H1 (cell line): ENCODE measurements around the gene ZNF525. TPM values are rescaled to one million over a fixed set of nuclear protein-coding genes. Genes with fewer than 3 reads are reported as not detected.

ENCODE experiments used
- CTCF ChIA-PET: fragments of 300-600 bp; sonication (Branson Sonifier 250); formaldehyde crosslinking; loops from one replicate; lab custom pipeline; 2021; ENCODE audit not compliant: partially characterized antibody; lab: Charles Lee
- POLR2A ChIA-PET: fragments of 300-600 bp; sonication (Branson Sonifier 250); formaldehyde crosslinking; loops from one replicate; lab custom pipeline; 2021; ENCODE audit warnings: inconsistent platforms; ENCODE audit not compliant: partially characterized antibody; lab: Charles Lee
- DNase-seq, 2 experiments: peaks; one replicate each; pipeline versions ENCODE4 v3.0.0 to v3.0.0-alpha.2; 2010 to 2022; ENCODE audit warnings: low spot score in 2 of 2, low read depth in 1 of 2, mixed read lengths in 1 of 2
- FAIRE-seq: peaks from 2 replicates; lab custom pipeline; 2011; peaks lifted over from hg19 to GRCh38; lab: Jason Lieb, UNC
- H2AFZ ChIP-seq: 2 replicates; pipeline ENCODE4 v1.8.1; 2012; ENCODE audit warnings: low read length, inconsistent platforms
- H2AK5ac ChIP-seq: 2 replicates; pipeline ENCODE4 v1.6.1; 2013; ENCODE audit warnings: low read depth, low read length
- H2BK120ac ChIP-seq: replicated peaks from 2 replicates; pipeline ENCODE3; 2013; ENCODE audit warnings: low read depth, low read length, inconsistent platforms
- H2BK12ac ChIP-seq: 2 replicates; pipeline ENCODE4 v1.6.1; 2013; ENCODE audit warnings: low read depth, low read length
- H2BK15ac ChIP-seq: 2 replicates; pipeline ENCODE4 v1.6.1; 2013; ENCODE audit warnings: low read length
- H2BK20ac ChIP-seq: 2 replicates; pipeline ENCODE4 v1.6.1; 2013; ENCODE audit warnings: low read length
- H2BK5ac ChIP-seq: 2 replicates; pipeline ENCODE4 v1.6.1; 2013; ENCODE audit warnings: low read depth, low read length
- H3K14ac ChIP-seq: 2 replicates; pipeline ENCODE4 v1.6.1; 2013; ENCODE audit warnings: inconsistent platforms; ENCODE audit not compliant: insufficient read length
- H3K18ac ChIP-seq: 2 replicates; pipeline ENCODE4 v1.6.1; 2013; ENCODE audit warnings: low read length; ENCODE audit errors: extremely low read depth
- H3K23ac ChIP-seq: 2 replicates; pipeline ENCODE4 v1.6.1; 2013; ENCODE audit warnings: inconsistent platforms; ENCODE audit not compliant: insufficient read length
- H3K23me2 ChIP-seq: 2 replicates; pipeline ENCODE4 v1.6.1; 2013; ENCODE audit warnings: low read depth, low read length
- H3K27ac ChIP-seq: 2 replicates; pipeline ENCODE4 v1.6.1; 2011; ENCODE audit warnings: low read depth, low read length, inconsistent platforms
- H3K27me3 ChIP-seq, 4 experiments: replicated peaks in 1 of 4; 1 replicate in 1 of 4; 2 replicates in 3 of 4; pipeline versions ENCODE4 v1.6.1 to v1.8.1; 2011 to 2013; ENCODE audit warnings: low read length in 3 of 4, mild to moderate bottlenecking in 3 of 4, inconsistent platforms in 2 of 4, mixed read lengths in 2 of 4, moderate library complexity in 1 of 4; ENCODE audit not compliant: control insufficient read depth in 3 of 4, insufficient read depth in 3 of 4; ENCODE audit errors: extremely low read depth in 1 of 4
- H3K36me3 ChIP-seq, 4 experiments: 2 replicates each; pipeline versions ENCODE4 v1.6.1 to v1.8.1; 2011 to 2013; ENCODE audit warnings: mild to moderate bottlenecking in 4 of 4, low read length in 3 of 4, moderate library complexity in 2 of 4, control low read depth in 1 of 4, inconsistent platforms in 1 of 4; ENCODE audit not compliant: insufficient read depth in 4 of 4, control insufficient read depth in 2 of 4
- H3K4ac ChIP-seq: replicated peaks from 2 replicates; pipeline ENCODE3; 2013; ENCODE audit warnings: low read length, low read depth, mixed read lengths, inconsistent platforms; ENCODE audit not compliant: insufficient read length
- H3K4me1 ChIP-seq, 4 experiments: replicated peaks in 1 of 4; 1 replicate in 1 of 4; 2 replicates in 3 of 4; pipeline versions ENCODE4 v1.6.1 to v1.8.1; 2011 to 2013; ENCODE audit warnings: low read length in 3 of 4, inconsistent platforms in 2 of 4, mixed read lengths in 1 of 4; ENCODE audit not compliant: insufficient read depth in 4 of 4, control insufficient read depth in 3 of 4
- H3K4me2 ChIP-seq, 2 experiments: 2 replicates each; pipeline versions ENCODE4 v1.6.1 to v1.8.1; 2011 to 2013; ENCODE audit warnings: low read depth in 2 of 2, low read length in 2 of 2, control low read depth in 1 of 2, inconsistent platforms in 1 of 2, mild to moderate bottlenecking in 1 of 2; ENCODE audit not compliant: insufficient read depth in 1 of 2
- H3K4me3 ChIP-seq, 4 experiments: fragments of 200-600, 300-600 bp in 1 of 4; sonication (generic), shearing (Covaris generic), sonication (Bioruptor Twin) in 1 of 4; 2 replicates each; pipeline versions ENCODE4 v1.5.1 to v1.8.1; 2011 to 2016; ENCODE audit warnings: low read length in 4 of 4, low read depth in 3 of 4, control low read depth in 2 of 4, inconsistent platforms in 2 of 4, mild to moderate bottlenecking in 2 of 4, mixed read lengths in 1 of 4, moderate library complexity in 1 of 4; ENCODE audit not compliant: insufficient read depth in 2 of 4; ENCODE audit errors: extremely low read depth in 1 of 4
- H3K56ac ChIP-seq: replicated peaks from 2 replicates; pipeline ENCODE3; 2013; ENCODE audit warnings: low read depth, mild to moderate bottlenecking, mixed read lengths, low read length, inconsistent platforms; ENCODE audit not compliant: insufficient read length
- H3K79me1 ChIP-seq: 2 replicates; pipeline ENCODE4 v1.6.1; 2013; ENCODE audit warnings: low read depth, low read length, control low read depth
- H3K79me2 ChIP-seq, 2 experiments: 2 replicates each; pipeline versions ENCODE4 v1.6.1 to v1.8.1; 2012 to 2013; ENCODE audit warnings: low read length in 2 of 2, mild to moderate bottlenecking in 2 of 2, inconsistent platforms in 1 of 2; ENCODE audit not compliant: insufficient read depth in 2 of 2, control insufficient read depth in 1 of 2
- H3K9ac ChIP-seq, 4 experiments: replicated peaks in 1 of 4; 1 replicate in 1 of 4; 2 replicates in 3 of 4; pipeline versions ENCODE4 v1.6.1 to v1.8.1; 2011 to 2013; ENCODE audit warnings: low read depth in 3 of 4, low read length in 3 of 4, control low read depth in 2 of 4, mild to moderate bottlenecking in 2 of 4, moderate library complexity in 2 of 4, inconsistent platforms in 1 of 4; ENCODE audit errors: extremely low read depth in 1 of 4
- H3K9me3 ChIP-seq, 2 experiments: 2 replicates each; pipeline versions ENCODE4 v1.6.1 to v1.8.1; 2012 to 2013; ENCODE audit warnings: mild to moderate bottlenecking in 2 of 2, moderate library complexity in 2 of 2, control low read depth in 1 of 2, inconsistent platforms in 1 of 2, low read depth in 1 of 2, low read length in 1 of 2, mixed read lengths in 1 of 2; ENCODE audit not compliant: insufficient read depth in 2 of 2
- H4K20me1 ChIP-seq, 2 experiments: replicated peaks in 1 of 2; 2 replicates each; pipeline versions ENCODE3 to v1.8.1; 2011 to 2013; ENCODE audit warnings: inconsistent platforms in 2 of 2, low read length in 2 of 2, mild to moderate bottlenecking in 1 of 2; ENCODE audit not compliant: insufficient read depth in 2 of 2, control insufficient read depth in 1 of 2
- H4K5ac ChIP-seq: 2 replicates; pipeline ENCODE4 v1.6.1; 2013; ENCODE audit warnings: low read length, low read depth, mixed read lengths, inconsistent platforms; ENCODE audit not compliant: insufficient read length
- H4K8ac ChIP-seq: 2 replicates; pipeline ENCODE4 v1.8.0; 2013; ENCODE audit warnings: mild to moderate bottlenecking, moderate library complexity, low read length, inconsistent platforms; ENCODE audit not compliant: insufficient read depth; ENCODE audit errors: extremely low read depth
- H4K91ac ChIP-seq: replicated peaks from 2 replicates; pipeline ENCODE3; 2013; ENCODE audit warnings: low read length, mixed read lengths, inconsistent platforms; ENCODE audit not compliant: insufficient read length
- HDAC2 ChIP-seq, 2 experiments: fragments of 300-600 bp in 1 of 2; sonication (generic) in 1 of 2; IDR thresholded peaks; 2 replicates each; pipeline ENCODE4 v1.6.1; 2011 to 2012; ENCODE audit warnings: low read depth in 2 of 2, low read length in 2 of 2, mild to moderate bottlenecking in 2 of 2, moderate library complexity in 2 of 2, borderline replicate concordance in 1 of 2, inconsistent platforms in 1 of 2
- KDM4A ChIP-seq: IDR thresholded peaks from one replicate; pipeline ENCODE4 v1.7.1; 2012; ENCODE audit warnings: low read depth, mild to moderate bottlenecking, moderate library complexity, low read length, inconsistent platforms; ENCODE audit not compliant: severe bottlenecking
- POU5F1 ChIP-seq: IDR thresholded peaks from 2 replicates; pipeline ENCODE4 v1.6.1; 2011; ENCODE audit warnings: low read depth, mild to moderate bottlenecking, low read length, moderate library complexity
- WGBS, 2 experiments: shearing (Covaris generic) in 1 of 2; methylation state at CpG; one replicate each; pipeline versions ENCODE4 v1.1.6 to v1.1.7; 2013 to 2015; ENCODE audit warnings: low lambda C conversion rate in 2 of 2, mixed read lengths in 2 of 2, inconsistent platforms in 1 of 2, low coverage in 1 of 2, missing lambda C conversion rate in 1 of 2; ENCODE audit not compliant: insufficient replicate concordance in 2 of 2, insufficient coverage in 1 of 2, insufficient read length in 1 of 2; ENCODE audit errors: extremely low coverage in 1 of 2, missing lambda C conversion rate in 1 of 2; 5-methylcytosine and 5-hydroxymethylcytosine counted together
- polyA plus RNA-seq, 7 experiments: library from polyadenylated mRNA; depleted of rRNA in 3 of 7; stranded (reverse) in 5 of 7; unstranded in 2 of 7; fragments of >200 nt in 5 of 7; fragments of 200-250 nt in 2 of 7; gene quantifications; 1 replicate in 5 of 7; 2 replicates in 1 of 7; 4 replicates in 1 of 7; pipeline versions ENCODE4 v1.2.1 to v1.2.3, GENCODE V29; 2011 to 2013; ENCODE audit warnings: missing spikeins in 2 of 7, mixed read lengths in 2 of 7
- total RNA-seq: library from RNA; stranded (reverse); fragmentation: NEBNext Ultra II Directional; extraction: Animal tissue kit (Norgen Biotek cat#: 25700); gene quantifications from 2 replicates; pipeline ENCODE4 v1.2.1, GENCODE V29; 2021

Gene ZNF525
- total and polyA plus RNA-seq, 2 of the 8 experiments (the other 6 are each of a cell fraction or from before 2014, with no cell fraction given): 8.2 to 63.4 TPM

DNA sequence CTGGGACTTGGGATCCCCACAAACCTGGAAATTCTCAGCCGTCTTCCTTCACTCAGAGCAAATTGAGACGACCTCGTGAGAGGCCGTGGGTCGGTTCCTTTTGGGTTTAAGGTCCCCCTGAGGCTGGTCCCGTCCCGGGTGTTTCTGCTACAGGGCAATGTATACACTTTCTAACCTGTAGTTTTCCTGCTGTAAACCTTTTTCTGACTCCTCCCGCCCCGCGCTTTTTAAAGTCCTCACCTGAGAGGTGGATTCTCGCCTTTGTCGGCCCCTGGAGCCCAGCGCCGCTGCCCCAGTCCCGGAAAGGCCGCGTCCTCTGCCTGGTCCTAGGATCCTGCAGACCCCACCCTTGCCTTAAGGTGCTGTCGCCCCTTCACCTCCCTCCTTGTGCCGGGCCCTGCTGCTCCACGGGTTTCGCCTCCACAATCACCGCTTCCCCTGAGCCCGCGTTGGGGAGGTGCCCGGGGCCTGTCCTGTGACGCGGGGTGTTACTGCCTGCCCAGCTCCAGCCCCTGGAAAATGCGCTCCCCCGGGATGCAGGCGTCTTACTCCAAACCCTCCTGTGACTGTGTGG is 66.7 kb downstream of the ZNF525 start:
- no peak overlapping the region for H3K14ac ChIP-seq
- peaks cover 0 to 32% of the 10 kb centered on the region in 2 experiments; a peak in 2 of 4 replicates for H3K79me2 ChIP-seq
- H4K91ac ChIP-seq: no peak overlapping the region
- TF ChIP-seq HDAC2 (IDR thresholded peaks at IDR 0.05; ENCODE audit: borderline replicate concordance in 1 of 2, low read depth in 2 of 2, low read length in 2 of 2) (0 out of 4 replicates have a peak, but pooled peaks of 1 of the 2 experiments have one; percentile 7), POU5F1 (no peak), KDM4A (peak; percentile 32)
- 2% methylated on average over 26 of the region's 30 CpGs; no CpG with 5 or more reads in 1 of the 2 experiments for WGBS, 2 experiments
- H3K36me3 ChIP-seq: peaks cover 5 to 22% (median 9%) of the 10 kb centered on the region in 4 experiments; a peak in 5 of 8 replicates
- no peak for FAIRE-seq
- no peak overlapping the region for H3K27ac ChIP-seq
- H3K18ac ChIP-seq: no peak overlapping the region
- H3K4me2 ChIP-seq: peak overlapping the region; percentile 76 to 88
- H2AFZ ChIP-seq: no peak overlapping the region
- H2BK12ac ChIP-seq: no peak overlapping the region
- H2BK120ac ChIP-seq: no peak overlapping the region
- no peak overlapping the region for H4K5ac ChIP-seq
- H3K4me3 ChIP-seq: peak overlapping the region; percentile 81 to 88 (median 84)
- no peaks in the 10 kb centered on the region for H3K27me3 ChIP-seq
- peak overlapping the region in 3 of 4 experiments; percentile 69 to 73 (median 70); a peak in 6 of 7 replicates for H3K9ac ChIP-seq
- ChIA-PET CTCF (interaction anchor here (0.6 kb wide), 1 partner anchor 13 kb away, joined by 3 read pairs; no protein-coding TSS in a partner anchor), POLR2A (interaction anchor here (1.3 to 3.3 kb wide), 3 partner anchors 22 to 33 kb away, joined by 3 to 11 read pairs (median 3); no protein-coding TSS in a partner anchor)
- H4K8ac ChIP-seq: peak overlapping the region; percentile 35; the same call in 1 of the 2 replicates
- DNase-seq: peak in 1 of 2 experiments; percentile 56
- peaks cover 3% of the 10 kb centered on the region; the same call in 1 of the 2 replicates for H3K23me2 ChIP-seq
- no peak overlapping the region for H2BK20ac ChIP-seq
- H3K56ac ChIP-seq: no peak overlapping the region
- H3K23ac ChIP-seq: no peak overlapping the region
- peaks cover 0 to 6% of the 10 kb centered on the region in 2 experiments for H4K20me1 ChIP-seq
- no peak overlapping the region for H2BK15ac ChIP-seq
- no peak overlapping the region for H2BK5ac ChIP-seq
- no peaks in the 10 kb centered on the region for H3K9me3 ChIP-seq
- no peak overlapping the region for H3K4ac ChIP-seq
- H2AK5ac ChIP-seq: no peak overlapping the region
- H3K79me1 ChIP-seq: peaks cover 3% of the 10 kb centered on the region; the same call in 1 of the 2 replicates
- H3K4me1 ChIP-seq: peaks cover 0 to 2% (median under 1%) of the 10 kb centered on the region in 4 experiments; a peak in 4 of 7 replicates
